PC-3 (cell line): ENCODE results near the gene CFAP53. TPM values are rescaled to one million over a fixed set of nuclear protein-coding genes. Genes with fewer than 3 reads are reported as not detected.

Experiments
- ATAC-seq: fragments of 200-7000 bp; cut with Tn5 transposase; 2 replicates; pipeline ENCODE4 v1.9.1; 2020; ENCODE audit warnings: mild to moderate bottlenecking, moderate library complexity
- BruUV-seq: library from RNA; stranded (reverse); fragments of 400-500 nt; replicated peaks from 2 replicates; lab custom pipeline; 2021; lab: Mats Ljungman, UMichigan
- CTCF ChIA-PET: fragments of 300-600 bp; sonication (Branson Sonifier 250); formaldehyde crosslinking; loops from one replicate; lab custom pipeline; 2022; ENCODE audit warnings: antibody characterized with exemption; lab: Charles Lee
- POLR2A ChIA-PET: fragments of 300-600 bp; sonication (Branson Sonifier 250); formaldehyde crosslinking; loops from one replicate; lab custom pipeline; 2022; ENCODE audit warnings: antibody characterized with exemption; ENCODE audit not compliant: unreplicated experiment; lab: Charles Lee
- DNase-seq: peaks from one replicate; pipeline ENCODE4 v3.0.0-alpha.2; 2015
- H2AFZ ChIP-seq: fragments of 300-600 bp; sonication (generic); 2 replicates; pipeline ENCODE4 v1.6.0; 2016; ENCODE audit warnings: antibody characterized with exemption, low read length
- H3F3A ChIP-seq: fragments of 300-600 bp; sonication (generic); one replicate; pipeline ENCODE4 v1.6.0; 2017; ENCODE audit warnings: antibody characterized with exemption, low read length, control low read depth, mild to moderate bottlenecking; ENCODE audit not compliant: unreplicated experiment
- H3K27ac ChIP-seq: fragments of 300-600 bp; sonication (generic); 2 replicates; pipeline ENCODE4 v1.5.1; 2016; ENCODE audit warnings: mild to moderate bottlenecking, low read length
- H3K27me3 ChIP-seq: fragments of 300-600 bp; sonication (generic); 2 replicates; pipeline ENCODE4 v1.6.1; 2016; ENCODE audit warnings: low read length, mixed read lengths
- H3K36me3 ChIP-seq: fragments of 300-600 bp; sonication (generic); 2 replicates; pipeline ENCODE4 v1.6.1; 2016; ENCODE audit warnings: low read depth, mixed run types, low read length, mixed read lengths
- H3K4me1 ChIP-seq: fragments of 300-600 bp; sonication (generic); 2 replicates; pipeline ENCODE4 v1.5.1; 2016; ENCODE audit warnings: low read length; ENCODE audit not compliant: insufficient read depth
- H3K4me2 ChIP-seq: fragments of 300-600 bp; sonication (generic); 2 replicates; pipeline ENCODE4 v1.6.0; 2016; ENCODE audit warnings: low read length
- H3K4me3 ChIP-seq: fragments of 300-600 bp; sonication (generic); 2 replicates; pipeline ENCODE4 v1.5.1; 2016; ENCODE audit warnings: mild to moderate bottlenecking, low read length, mixed read lengths
- H3K79me2 ChIP-seq: fragments of 300-600 bp; sonication (generic); 2 replicates; pipeline ENCODE4 v1.6.1; 2017; ENCODE audit warnings: low read length, mixed read lengths
- H3K9ac ChIP-seq: fragments of 300-600 bp; sonication (generic); 2 replicates; pipeline ENCODE4 v1.6.0; 2016; ENCODE audit warnings: mild to moderate bottlenecking, low read length
- H3K9me2 ChIP-seq: fragments of 300-600 bp; sonication (generic); replicated peaks from 2 replicates; pipeline ENCODE4 v1.6.1; 2016; ENCODE audit warnings: mixed run types, low read length, mixed read lengths
- H3K9me3 ChIP-seq: fragments of 300-600 bp; sonication (generic); 2 replicates; pipeline ENCODE4 v1.6.1; 2016; ENCODE audit warnings: low read length, mixed read lengths
- H4K20me1 ChIP-seq: fragments of 300-600 bp; sonication (generic); 2 replicates; pipeline ENCODE4 v1.6.1; 2016; ENCODE audit warnings: low read length, mixed read lengths
- CTCF ChIP-seq: fragments of 300-600 bp; sonication (generic); conservative IDR thresholded peaks from 2 replicates; pipeline ENCODE4 v1.5.1; 2017; ENCODE audit warnings: antibody characterized with exemption, low read depth, mild to moderate bottlenecking, low read length
- EZH2 ChIP-seq: fragments of 300-600 bp; sonication (generic); IDR thresholded peaks from one replicate; pipeline ENCODE4 v1.6.1; 2017; ENCODE audit warnings: antibody characterized with exemption, mild to moderate bottlenecking, low read length; ENCODE audit not compliant: unreplicated experiment
- EZH2phosphoT487 ChIP-seq: fragments of 300-600 bp; sonication (generic); IDR thresholded peaks from 2 replicates; pipeline ENCODE4 v1.6.1; 2018; ENCODE audit warnings: mild to moderate bottlenecking, antibody characterized with exemption, low read length, borderline replicate concordance
- intact Hi-C: fragments of 100-400 bp; cut with micrococcal nuclease; formaldehyde crosslinking; loops from 2 replicates; pipeline ENCODE4 v1.9.0; 2023
- total RNA-seq: library from RNA; depleted of rRNA; stranded (reverse); fragments of >200 nt; gene quantifications from 2 replicates; pipeline ENCODE4 v1.2.3, GENCODE V29; 2014

CFAP53 gene
- total RNA-seq, 1 experiment from 2014 or later: not detected

DNA sequence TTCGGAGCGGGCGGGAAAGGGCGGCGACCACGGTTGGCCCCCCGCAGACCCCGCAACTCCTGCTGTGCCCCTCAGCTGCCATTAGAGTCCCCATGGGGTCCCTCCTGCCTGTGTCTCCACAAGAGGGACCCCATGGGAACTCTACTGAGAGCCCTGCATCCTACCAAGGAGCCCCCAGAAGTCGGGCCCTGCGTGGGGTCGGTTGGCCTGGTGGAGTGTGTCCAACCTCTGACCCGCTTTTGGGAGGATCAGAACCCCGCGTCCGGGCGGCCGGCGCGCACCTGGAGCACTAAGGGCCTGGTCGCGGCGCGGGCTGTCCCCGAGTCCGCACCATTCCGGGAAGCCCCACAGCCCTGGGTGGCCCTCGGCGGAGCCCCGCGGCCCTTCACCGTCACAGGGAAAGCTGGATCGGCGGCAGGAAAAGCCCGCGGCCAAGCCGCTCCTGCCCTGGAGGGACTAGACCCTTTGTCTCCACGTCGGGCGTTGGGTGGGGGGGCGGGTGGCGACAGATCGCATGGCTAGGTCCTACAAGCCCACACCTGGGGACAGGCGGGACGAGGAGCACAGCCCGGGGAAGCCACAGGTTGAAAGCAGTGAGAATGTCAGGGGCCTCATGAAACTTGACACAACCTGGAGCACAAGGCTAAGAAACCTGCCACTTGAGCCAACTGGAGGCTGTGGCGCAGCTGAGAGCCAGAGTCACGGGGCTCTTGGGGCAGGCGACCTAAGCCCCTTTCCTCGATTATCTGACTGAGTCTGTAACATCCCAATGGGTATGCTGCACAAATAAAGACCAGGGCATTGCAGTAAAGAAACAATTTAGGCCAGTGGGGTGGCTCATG, 32.4 kb upstream of the CFAP53 start:
- no peak for ATAC-seq
- TF ChIP-seq EZH2phosphoT487 (no peak), CTCF (no peak), EZH2 (no peak)
- H3K4me1 ChIP-seq: no peaks in the 10 kb centered on the region
- H3K4me2 ChIP-seq: no peak overlapping the region
- no peaks in the 10 kb centered on the region for H3K79me2 ChIP-seq
- no peak overlapping the region for H3K27ac ChIP-seq
- intact Hi-C loops: no loop called here
- H3F3A ChIP-seq: no peaks in the 10 kb centered on the region
- no peaks in the 10 kb centered on the region for H3K9me3 ChIP-seq
- no peak for DNase-seq
- no peaks in the 10 kb centered on the region for H4K20me1 ChIP-seq
- CTCF ChIA-PET: no interaction called here
- H3K4me3 ChIP-seq: no peak overlapping the region
- no peaks in the 10 kb centered on the region for H3K27me3 ChIP-seq
- no peaks in the 10 kb centered on the region for H3K36me3 ChIP-seq
- no peaks in the 10 kb centered on the region for H3K9me2 ChIP-seq
- BruUV-seq: no TSS peak
- POLR2A ChIA-PET: no interaction called here
- no peak overlapping the region for H2AFZ ChIP-seq
- H3K9ac ChIP-seq: no peak overlapping the region

DNA sequence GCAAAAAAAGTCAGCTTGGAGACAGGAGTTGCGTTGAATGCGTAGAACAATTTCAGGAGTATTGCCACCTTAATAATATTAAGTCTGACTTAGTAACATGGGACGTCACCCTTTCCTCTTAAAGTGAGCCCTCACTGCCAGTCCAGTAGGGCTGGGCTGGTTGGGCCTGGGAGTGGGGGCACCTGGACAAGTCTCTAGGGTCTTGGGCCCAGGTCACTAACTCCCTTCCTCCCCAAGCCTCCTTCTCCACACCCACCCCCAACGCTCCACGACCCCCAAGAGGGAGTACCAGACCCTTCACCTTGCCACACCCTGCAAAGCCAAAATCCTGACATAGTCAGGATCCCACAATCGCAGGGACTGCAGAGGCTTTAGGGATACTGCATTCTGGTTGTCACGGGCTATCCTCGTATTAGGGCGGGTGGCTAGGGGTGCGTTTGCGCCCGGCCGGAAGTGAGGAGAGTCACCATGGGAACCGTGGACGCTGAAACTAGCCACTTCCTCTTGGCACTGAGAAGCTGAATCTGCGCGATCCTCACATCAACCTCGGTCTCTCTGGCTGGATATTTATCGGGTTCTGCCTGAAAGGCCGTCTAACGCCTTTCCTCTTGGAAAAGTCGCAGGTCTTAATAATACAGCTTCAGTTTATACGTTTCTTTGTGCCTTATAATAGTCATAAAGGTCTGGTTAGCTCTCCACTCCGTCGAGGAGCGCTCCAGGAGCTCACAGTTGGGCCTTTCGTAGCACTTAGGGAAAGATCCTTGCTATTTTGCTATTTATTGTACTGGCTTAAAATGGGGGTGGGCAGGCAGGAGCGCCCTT, 31.5 kb upstream of the CFAP53 start:
- Histone ChIP-seq H3K36me3 (no peaks in the 10 kb centered on the region), H3K9me3 (no peaks in the 10 kb centered on the region), H3K9ac (no peak overlapping the region), H3K27me3 (no peaks in the 10 kb centered on the region), H3K79me2 (no peaks in the 10 kb centered on the region), H4K20me1 (no peaks in the 10 kb centered on the region), H3K9me2 (no peaks in the 10 kb centered on the region), H3K4me2 (no peak overlapping the region), H3K4me3 (no peak overlapping the region), H3K27ac (no peak overlapping the region), H2AFZ (no peak overlapping the region), H3F3A (no peaks in the 10 kb centered on the region), H3K4me1 (no peaks in the 10 kb centered on the region)
- no peak for ATAC-seq
- TF ChIP-seq EZH2 (no peak), CTCF (no peak), EZH2phosphoT487 (no peak)
- intact Hi-C loops: no loop called here
- ChIA-PET POLR2A (no interaction called here), CTCF (no interaction called here)
- DNase-seq: no peak
- BruUV-seq: no TSS peak
